ENCODE measurements around the gene POLRMT.

DNA sequence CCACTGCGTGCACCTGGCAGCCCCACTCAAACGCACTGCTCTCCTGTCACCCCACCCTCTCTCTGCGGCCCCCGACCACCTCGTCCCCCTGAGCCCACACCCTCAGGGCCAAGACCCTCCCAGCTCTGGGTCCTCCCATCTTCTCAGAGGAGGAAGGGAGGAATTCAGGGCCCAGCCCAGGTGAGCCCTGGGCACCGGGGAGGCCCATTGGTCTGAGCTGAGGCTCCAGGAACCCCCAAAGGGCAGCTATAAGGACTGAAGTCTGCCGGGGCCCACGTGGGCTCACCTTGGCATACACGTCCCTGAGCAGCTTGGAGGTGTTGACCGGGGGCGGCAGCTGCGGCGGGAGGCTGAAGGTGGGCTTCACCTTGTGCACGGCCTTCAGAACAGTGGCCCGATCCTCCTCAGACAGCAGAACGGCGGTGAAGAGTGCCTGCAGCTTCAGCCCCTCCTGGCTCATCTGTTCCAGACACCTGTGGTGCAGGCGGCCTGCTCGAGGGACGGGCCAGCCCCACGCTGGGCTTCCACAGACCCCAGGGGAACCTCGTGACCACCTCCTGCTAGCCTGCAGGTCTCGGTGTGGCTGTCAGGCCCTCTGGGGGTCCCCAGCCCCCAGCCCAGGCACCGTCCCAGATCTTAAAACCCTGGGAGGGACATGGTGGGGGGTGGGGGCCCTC is 8.8 kb downstream of the POLRMT start:
- TF ChIP-seq POLR2A (IDR thresholded peaks at IDR 0.05) = no peak
- TF ChIP-seq, protein P1, sequence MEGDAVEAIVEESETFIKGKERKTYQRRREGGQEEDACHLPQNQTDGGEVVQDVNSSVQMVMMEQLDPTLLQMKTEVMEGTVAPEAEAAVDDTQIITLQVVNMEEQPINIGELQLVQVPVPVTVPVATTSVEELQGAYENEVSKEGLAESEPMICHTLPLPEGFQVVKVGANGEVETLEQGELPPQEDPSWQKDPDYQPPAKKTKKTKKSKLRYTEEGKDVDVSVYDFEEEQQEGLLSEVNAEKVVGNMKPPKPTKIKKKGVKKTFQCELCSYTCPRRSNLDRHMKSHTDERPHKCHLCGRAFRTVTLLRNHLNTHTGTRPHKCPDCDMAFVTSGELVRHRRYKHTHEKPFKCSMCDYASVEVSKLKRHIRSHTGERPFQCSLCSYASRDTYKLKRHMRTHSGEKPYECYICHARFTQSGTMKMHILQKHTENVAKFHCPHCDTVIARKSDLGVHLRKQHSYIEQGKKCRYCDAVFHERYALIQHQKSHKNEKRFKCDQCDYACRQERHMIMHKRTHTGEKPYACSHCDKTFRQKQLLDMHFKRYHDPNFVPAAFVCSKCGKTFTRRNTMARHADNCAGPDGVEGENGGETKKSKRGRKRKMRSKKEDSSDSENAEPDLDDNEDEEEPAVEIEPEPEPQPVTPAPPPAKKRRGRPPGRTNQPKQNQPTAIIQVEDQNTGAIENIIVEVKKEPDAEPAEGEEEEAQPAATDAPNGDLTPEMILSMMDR (IDR thresholded peaks at IDR 0.05) = no peak

Measured in Peyer's patch (tissue), 4 donors.